Glomerular endothelial cell (primary cell): ENCODE results near the gene CFAP58. TPM values are rescaled to one million over a fixed set of nuclear protein-coding genes. Genes with fewer than 3 reads are reported as not detected.

Experiments
- DNase-seq: peaks from one replicate; pipeline ENCODE4 v3.0.0-alpha.2; 2011; ENCODE audit warnings: low read depth, low spot score; ENCODE audit errors: extremely low read depth
- total RNA-seq: library from RNA; depleted of rRNA; stranded (reverse); fragments of >200 nt; gene quantifications from 2 replicates; pipeline ENCODE4 v1.2.3, GENCODE V29; 2015

Gene CFAP58
- total RNA-seq, 1 donor from 2014 or later: 1.7 TPM

DNA sequence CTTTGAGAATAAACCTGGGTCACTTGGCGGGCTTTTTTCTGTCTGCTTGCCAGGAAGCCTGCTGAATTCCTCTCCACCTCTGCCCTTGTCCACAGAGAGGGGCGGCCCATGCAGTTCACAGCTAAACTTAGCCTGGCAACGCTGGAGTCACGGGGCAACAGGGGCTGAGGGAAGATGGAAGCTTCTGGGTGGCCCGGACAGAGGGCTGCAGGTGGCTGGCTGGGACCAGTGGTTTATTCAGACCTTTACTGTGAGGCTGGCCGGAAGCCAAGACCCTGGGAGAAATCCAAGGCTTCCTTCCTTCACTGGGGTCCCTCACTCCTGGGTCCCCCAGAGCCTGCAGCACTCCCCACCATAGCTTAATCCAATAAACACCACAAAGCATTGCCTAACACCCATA is 32.4 kb upstream of the CFAP58 start:
- no peak for DNase-seq

DNA sequence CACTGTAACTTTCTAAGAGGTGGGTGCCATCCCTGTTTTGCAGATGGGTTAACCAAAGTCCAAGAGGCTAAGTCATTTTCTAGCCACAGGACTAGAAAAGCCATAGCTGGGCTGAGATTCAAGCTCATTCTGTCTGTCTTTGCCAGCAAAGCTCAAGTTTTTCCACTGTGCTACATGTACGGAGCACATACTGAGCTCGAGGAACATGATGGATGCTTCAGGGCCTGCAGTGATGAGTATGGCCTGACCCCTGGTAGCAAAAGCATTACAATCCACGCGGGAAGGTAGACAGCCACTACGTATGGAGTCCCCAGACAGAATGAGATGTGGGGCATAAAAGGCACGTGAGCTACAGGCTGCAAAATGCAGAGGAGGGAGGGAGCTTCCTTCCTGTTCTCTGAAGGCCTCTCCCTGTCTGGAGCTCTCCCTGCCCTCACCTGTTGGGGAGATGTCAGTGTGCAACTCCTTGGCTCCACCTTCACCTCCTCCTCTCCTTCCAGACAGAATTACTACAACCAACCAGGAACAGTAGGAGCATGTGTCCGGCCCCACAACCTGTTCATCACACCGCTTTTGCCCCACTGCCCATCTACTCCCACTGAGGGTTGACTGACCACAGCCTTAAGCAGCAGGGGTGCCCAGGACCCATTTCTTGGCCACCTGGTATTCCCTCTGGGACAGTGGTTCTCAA is 31.8 kb upstream of the CFAP58 start:
- no peak for DNase-seq

DNA sequence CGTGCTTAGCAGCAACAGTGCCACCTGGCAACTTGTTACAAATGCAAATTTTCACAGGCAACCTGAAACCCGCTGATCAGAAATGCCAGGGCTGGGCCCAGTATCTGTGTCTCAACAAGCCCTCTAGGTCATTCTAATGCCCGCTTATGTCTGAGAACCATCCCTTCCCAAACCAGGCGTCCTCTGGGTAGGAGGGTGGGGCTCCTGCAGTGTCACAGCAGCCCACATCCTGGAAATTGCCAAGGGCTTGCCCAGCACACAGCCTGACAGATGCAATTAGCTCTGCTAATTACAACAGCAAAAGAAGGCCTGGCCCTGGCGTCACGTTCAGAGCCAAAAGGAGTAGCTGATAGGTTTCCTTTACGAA is 31.2 kb upstream of the CFAP58 start:
- no peak for DNase-seq

DNA sequence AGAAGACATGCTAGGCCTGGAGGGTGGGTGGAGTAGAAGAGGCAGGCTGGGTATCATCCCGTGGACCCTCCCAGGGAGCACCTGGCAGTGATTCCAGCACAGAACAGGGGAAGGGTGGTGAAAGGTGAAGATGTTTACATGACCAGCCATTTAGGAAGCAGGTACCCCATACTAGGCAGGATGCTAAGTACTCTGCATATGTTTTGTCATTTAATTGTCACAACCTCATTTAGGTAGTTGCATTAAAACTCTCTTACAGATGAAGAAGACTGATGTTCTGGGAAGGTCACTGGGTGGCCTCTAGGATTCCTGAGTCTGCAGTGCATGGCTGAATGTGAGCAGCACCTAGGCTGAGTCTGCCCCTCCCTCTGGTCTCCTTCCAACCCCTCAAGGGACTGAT is 30.5 kb upstream of the CFAP58 start:
- no peak for DNase-seq

DNA sequence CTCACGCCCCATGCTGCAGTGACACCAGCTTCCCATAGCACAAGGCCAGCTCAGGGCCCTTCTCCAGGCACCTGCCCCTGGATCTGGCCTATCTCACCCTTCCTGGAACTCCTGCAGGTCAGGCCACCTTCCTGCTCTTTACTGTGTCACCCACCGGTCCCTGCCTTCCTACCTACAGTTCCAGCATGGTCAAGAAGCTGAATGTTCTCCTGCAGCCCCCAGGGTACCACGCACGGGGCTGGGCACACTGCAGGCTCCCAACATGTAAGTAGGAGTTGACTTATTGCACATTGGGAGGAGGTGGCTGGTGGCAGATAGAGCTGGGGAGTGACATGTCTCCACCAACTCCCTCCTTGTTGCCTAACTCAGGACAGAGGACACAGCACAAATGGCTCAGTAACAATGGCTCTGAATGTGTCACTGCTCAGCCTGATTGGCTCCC is 29.9 kb upstream of the CFAP58 start:
- DNase-seq: no peak

DNA sequence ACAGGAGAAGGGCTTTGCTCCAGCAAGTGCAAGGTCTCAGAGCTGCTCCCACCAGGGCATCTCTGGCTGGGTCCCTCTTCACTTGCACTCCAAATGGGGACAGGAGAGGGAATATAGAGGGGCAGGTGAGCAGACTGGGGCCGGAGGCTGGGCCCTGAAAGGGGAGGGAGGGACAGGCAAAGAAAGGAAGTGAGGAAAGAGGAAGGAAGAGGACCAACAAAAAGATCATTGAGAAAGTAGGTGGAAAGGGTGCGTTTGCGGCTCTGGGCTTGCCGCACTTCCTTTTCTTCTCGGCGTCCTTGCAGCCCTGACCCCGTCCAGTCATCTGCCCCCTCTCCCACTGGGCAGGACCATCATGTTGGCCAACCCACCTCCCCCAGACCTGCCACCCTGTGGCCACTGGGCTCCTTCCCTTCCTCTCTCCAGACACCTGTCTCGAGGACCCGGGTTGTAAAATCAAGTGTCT is 29.4 kb upstream of the CFAP58 start:
- no peak for DNase-seq

DNA sequence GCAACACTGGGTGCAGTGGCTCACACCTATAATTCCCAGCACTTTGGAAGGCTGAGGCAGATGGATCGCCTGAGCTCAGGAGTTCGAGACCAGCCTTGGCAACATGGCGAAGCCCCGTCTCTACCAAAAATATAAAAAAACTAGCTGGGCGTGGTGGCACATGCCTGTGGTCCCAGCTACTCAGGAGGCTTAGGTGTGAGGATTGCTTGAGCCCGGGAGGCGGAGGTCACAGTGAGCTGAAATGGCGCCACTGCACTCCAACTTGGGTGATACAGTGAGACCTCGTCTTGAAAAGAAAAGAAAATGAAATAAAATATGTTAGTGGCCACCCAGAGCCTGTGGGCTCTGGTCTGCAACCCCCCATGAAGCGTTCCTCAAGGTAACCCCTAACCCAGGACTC is 28.7 kb upstream of the CFAP58 start:
- no peak for DNase-seq

DNA sequence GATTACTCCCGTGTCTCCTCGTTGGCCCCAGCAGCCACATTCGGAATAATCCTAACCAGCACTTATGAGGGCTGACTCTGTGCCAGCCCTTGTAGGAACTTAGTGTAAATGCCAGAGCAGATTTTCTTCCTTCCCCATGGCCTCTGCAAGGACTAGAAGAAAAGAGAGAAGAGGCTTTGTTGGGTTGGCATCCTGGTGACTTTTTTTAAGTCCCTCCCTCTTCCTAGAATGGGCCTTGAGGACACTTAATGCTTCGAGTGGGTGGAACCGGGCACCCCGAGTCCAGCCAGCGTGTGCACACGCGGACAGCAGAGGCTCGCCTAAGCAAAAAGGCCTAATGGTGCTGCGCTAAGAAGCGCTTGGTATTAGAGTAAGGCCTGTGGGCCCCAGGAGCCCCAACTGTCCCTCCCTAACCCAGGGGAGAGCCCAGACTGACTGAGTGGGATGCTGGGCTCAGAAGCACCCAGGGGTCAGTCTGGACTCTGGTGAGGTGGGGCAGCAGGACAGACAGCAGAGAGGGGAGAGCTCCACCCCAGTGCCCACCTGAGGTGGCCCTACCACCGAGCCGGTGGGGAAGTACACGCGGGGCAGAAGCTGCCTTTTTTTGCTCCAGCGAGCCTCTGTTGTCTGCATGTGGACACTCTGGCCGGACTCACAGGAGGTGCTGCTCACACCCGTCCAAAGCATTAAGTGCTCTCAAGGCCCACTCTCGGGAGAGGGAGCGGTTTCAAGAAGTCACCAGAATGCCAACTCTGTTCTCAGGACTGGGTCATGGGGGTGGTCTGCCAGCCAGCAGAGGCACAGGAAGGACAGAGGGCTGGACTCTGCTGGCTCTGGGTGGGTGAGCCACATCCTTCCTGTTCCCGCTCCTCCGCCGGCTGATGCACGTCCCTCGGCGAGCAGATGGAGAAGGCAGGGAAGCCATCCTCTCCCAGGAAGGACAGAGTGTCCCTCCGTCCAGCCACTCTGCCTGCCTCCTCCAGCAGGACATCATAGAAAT is 27.9 kb upstream of the CFAP58 start:
- no peak for DNase-seq

DNA sequence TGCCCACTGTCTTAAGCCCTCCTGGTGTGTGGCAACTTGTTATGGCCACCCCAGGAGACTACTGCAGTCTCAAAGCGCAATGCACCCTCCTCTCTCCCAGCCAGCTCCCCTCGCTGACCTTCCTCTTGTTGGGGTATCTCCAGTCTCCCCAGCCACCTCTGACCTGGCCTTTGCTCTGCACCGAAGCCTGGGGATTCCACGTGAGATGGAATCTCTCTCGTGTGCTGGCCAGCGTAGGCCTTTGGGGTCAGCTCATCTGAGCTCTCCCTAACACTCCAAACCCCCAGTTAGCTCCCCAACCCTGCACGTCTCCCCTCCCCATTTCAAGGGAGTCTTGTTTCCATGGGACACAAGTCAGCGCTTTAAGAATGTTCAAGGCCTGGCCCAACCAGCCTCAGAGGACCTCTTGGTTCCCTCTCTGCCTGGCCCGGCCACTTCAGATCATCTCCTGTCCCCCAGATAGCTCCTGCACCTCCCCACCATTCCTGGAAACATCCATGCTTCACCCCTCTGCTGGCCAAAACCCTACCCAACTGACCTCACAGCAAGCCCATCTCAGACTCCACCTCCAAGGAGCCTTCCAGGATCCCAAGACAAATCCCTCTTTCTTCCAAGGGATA is 26.5 kb upstream of the CFAP58 start:
- no peak for DNase-seq

DNA sequence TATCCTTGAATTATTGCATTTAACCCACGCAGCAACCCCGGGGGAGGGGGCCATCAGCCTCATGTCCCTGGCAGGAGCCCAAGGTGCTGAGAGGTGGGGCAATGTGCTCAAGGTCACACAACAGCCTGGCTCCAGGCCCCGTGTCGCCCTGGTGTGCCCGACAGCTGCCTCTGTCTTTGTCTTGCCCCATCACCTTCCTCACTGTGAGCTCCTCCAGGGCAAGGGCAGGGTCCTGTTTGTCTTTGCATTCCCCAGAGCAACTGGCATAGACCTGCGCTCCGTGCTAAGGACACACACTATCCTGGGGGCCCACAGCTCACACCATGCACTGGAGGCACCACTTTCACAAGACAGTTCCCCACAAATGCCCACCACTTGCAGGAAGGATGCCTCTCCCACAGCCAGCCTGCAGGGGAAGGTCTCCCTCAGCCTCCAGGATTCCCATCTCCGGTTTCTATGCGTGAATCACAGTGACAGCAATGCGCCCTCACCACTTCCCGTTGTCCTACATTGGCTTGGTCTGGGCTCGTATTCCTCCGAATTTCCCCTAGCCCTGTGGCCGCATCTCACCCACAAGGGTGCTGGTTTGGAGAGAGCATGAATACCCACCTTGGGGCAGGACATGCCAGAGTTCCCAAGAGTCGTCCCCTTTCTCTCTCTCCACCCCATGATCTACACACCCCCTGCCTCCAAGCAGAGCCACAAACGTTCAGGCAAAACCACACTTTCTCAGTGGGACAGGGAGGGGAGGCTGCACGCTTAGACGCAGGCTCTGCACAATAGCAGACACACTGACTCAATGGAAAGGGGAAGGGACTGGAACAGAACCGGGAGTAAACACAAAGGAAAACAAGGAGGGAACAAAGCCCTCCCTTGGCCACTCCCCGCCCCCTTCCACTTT is 25.6 kb upstream of the CFAP58 start:
- DNase-seq: no peak

DNA sequence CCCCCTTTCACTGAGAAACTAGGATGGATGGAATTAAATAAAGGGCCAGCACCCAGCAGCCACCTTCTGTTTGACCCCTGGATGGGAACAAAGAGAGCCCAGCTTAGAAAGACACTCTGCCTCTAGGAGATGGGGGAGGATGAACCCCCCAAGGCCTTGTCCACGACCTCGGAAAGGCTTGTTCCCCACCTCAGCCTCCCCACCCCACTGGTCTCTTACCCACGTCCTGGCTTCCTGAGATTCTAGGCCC is 25.1 kb upstream of the CFAP58 start:
- no peak for DNase-seq

DNA sequence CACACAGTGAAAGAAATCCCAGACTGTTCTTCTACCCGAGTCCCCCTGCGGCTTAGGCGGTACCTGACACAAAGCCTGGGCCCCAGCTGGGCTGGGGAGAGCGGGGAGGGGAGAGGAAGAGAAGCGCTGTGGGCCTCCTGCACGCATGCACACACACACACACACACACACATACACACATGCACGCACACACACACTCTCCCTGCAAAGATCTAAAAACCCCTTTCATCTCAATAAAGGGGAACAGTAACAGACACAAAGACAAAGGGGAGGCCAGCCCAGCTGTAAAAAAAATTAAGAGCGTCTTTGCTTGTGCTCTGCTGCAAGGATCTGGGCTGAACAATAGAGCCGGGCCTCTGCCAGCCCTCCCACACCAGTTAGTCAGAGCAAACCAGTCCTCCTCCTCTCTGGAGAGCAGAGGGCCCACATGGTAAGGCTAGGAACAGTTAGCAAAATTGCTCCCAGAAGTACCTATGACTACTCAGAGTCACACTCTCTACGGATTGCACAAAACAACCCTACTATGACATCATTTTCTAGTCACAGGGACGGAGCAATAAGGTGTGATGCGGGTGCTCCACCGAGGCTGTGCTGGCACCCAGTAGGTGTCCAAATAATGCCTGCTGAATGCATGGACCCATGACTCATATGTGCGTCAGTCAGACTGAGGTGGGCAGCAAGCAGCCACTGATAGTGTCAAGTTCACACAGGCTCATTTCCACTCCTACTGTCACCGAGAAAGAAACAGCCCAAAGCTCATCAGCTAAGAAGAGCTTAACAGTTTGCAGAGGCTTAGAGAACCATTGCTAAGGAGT is 24.5 kb upstream of the CFAP58 start:
- DNase-seq: no peak

DNA sequence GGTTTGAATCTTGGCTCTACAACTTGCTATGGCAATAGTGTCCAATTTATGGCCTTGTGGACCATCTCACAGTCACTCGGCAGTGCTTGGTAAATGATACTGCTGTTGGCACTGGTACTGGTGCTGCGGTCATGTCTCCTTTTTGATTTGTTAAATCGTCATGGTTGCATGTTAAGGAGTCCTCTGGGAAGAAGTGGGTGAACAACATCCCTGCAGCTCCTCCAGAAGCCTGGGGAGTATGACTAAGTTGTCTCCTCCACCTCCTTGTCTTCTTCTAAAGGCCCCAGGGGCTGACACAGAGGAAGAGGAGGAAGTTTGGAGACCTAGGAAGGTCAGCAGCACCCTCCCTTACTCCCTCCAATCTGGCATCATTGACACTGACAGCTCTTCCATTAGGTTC is 23.9 kb upstream of the CFAP58 start:
- DNase-seq: no peak

DNA sequence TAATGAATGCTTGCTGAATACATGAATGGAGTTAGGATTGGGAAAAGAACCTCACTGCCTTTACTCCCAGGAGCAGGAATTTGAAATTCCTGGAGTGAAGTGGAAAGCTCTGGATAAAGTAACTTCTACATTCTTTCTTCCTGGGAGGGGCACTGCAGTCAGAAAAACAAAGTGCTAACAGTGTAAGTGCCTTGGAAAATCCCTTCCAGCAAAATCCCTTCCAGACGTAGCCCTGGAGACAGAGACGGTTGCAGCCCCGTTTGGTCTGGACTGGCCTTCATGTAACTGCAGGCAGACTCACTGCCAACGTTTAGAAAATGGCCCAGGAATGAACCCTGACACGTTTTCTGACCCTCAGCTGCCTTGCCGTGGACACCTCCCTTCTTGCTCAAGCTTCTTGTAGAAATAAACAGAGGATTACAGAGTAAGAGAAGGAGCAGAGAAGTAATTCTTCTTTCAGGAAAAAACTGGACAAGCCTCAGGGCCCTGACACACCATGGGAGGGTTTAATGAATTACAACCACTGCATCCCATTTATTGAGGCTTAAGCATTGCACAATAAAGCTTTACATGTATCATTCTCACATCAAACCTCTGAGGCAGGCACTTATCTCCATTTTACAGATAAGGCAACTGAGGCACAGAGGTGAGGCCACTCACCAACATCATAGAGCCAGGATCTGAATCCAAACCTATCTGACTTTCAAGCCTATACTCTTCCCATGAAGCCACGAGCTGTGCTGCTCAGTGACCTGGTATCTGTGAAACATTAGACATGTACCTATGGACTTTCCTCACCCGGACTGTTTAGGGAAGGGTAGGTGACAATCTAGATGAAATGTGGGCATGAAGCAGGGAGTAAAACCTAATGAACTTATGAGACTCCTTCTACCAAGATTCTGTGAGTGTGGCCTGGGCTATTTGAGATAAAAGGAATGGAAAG is 23.2 kb upstream of the CFAP58 start:
- DNase-seq: no peak

DNA sequence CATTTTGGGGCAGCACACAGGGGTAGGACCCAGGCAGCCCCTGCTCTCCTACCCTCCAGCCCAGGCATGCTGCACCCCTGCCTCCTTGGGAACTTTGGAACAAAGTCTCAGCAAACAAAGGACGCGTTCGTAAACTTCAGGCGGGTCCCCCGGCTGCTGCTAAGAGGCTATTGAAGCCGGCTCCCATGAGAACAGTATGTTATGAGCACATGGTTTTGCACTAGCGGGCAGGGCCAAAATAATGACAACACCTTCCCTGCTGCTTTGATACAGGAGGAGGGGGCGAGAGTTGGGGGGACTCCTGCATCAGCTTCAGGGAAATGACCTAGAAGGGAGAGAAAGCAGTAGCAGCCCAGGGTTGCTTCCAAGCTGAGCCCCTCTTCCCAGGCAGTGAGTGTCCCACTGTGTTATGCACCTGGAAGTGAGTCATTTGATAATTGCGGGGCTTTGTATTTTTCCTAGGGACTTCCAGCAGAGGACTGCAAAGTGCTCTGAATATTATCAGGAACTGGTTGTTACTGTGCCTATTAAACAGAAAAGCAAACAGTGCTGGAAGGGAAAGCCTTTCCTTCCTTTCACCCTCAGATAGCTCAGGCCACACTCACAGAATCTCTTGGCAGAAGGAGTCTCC is 22.3 kb upstream of the CFAP58 start:
- no peak for DNase-seq

DNA sequence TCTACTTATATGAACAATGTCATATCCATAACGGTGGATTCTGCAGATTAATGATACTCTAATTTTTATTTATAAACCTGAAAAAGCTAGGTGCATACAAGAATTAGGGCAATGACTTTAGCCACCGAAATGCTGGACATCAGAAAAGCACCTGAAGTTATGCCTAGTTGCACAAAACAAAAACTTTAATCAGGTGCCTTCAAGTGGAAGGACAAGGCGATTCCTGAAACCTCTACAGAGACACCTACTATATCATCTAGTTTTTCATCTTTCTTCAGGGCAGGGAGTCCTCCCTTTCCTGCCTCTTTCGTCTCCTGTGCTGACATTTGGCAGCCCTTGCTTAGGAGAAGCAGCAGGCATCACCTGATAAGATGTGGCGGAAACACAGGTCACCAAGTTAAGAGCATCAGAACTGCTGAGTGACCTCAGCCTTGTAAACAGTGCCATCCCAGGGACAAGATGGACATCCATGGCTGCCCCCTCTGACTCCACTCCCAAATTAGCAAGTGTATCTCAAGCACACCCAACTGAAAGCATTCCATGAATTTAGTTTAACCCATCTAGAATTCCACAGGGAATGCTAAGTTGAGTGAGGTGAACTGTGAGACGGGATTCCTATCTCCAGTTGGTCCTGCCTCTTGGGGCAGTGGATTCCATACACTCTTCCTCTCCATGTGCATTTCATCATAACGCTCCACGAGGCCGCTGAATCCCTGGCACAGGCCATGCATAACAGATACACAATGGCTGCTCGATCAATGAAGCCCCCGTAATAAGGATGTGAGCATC is 21.2 kb upstream of the CFAP58 start:
- DNase-seq: no peak

DNA sequence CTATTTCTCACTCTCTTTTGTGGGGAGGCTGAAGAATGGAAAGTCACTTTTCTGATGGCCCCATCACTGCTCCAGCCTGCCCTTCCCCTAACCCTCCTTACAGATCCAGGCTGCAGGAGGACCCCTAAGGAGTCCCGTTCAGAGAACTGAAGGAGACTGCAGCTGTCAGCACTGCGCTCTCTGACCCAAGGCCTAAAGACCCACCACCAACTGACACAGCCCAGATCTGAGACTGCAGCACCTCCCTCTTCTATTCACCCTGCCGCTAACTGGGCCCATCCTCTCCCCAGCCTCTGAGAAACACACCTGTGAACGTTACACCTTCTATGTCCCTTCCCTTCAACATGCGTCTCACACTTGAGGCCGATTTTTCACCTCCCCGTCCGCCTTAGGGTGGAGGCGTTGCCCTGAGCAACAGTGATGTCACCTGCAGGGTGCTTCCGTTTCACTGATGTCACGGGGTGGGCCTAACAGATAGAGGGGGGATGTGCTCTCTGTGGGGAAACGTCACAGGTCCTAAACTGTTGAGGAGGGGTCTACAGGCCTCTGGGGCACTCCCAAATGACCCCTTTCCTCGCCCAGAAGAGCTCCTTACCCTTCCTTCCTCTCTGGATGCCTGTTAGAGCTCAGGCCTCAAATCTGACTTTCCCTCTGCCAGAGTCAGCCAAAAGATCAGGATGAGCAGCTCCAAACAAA is 20.5 kb upstream of the CFAP58 start:
- DNase-seq: no peak
